SK-N-MC (cell line): ENCODE data around the gene MAPK12.

Experiments used
- DNase-seq: peaks from one replicate; pipeline ENCODE4 v3.0.0-alpha.2; 2011; ENCODE audit warnings: low read depth, low spot score
- H3K27ac ChIP-seq: fragments of 200-600 bp; sonication (generic); 2 replicates; pipeline ENCODE4 v1.5.1; 2016; ENCODE audit warnings: mixed run types
- H3K36me3 ChIP-seq: fragments of 200-600 bp; sonication (generic); 2 replicates; pipeline ENCODE4 v1.6.1; 2017; ENCODE audit warnings: antibody characterized with exemption, low read length, mixed read lengths; ENCODE audit not compliant: insufficient read depth
- H3K4me3 ChIP-seq: fragments of 200-600 bp; sonication (generic); 2 replicates; pipeline ENCODE4 v1.5.1; 2016
- H3K9ac ChIP-seq: fragments of 200-600 bp; sonication (generic); 2 replicates; pipeline ENCODE4 v1.8.0; 2017; ENCODE audit warnings: mixed run types, mixed read lengths; ENCODE audit not compliant: insufficient read length
- H3K9me3 ChIP-seq: fragments of 200-600 bp; sonication (generic); 2 replicates; pipeline ENCODE4 v1.6.1; 2017; ENCODE audit warnings: low read depth, mild to moderate bottlenecking, antibody characterized with exemption, low read length, moderate library complexity, mixed read lengths
- EZH2 ChIP-seq: fragments of 200-600 bp; sonication (generic); IDR thresholded peaks from one replicate; pipeline ENCODE4 v1.6.1; 2017; ENCODE audit warnings: antibody characterized with exemption
- FOXP2 ChIP-seq: optimal IDR thresholded peaks from 2 replicates; pipeline ENCODE3; 2011; ENCODE audit warnings: mild to moderate bottlenecking, moderate library complexity; ENCODE audit not compliant: insufficient read depth; ENCODE audit errors: extremely low read length, control extremely low read depth
- POLR2AphosphoS5 ChIP-seq: IDR thresholded peaks from 2 replicates; pipeline ENCODE4 v1.6.1; 2012; ENCODE audit warnings: mild to moderate bottlenecking, low read depth, low read length, borderline replicate concordance

The MAPK12 gene

GRCh38 chr22:50261615-50262459 is at the start of gene MAPK12:
Gene MAPK12 (minus strand): TSS chr22:50261683. CDS start chr22:50261509, 174 bp downstream.
- Histone ChIP-seq H3K4me3 (peak within 1 kb of the TSS; percentile 83), H3K9ac (peak within 1 kb of the TSS; percentile 69), H3K36me3 (no peaks in the 10 kb centered on the region), H3K27ac (no peak within 1 kb of the TSS), H3K9me3 (no peaks in the 10 kb centered on the region)
- TF ChIP-seq FOXP2 (no peak), POLR2AphosphoS5 (no peak), EZH2 (no peak)
- DNase-seq = no peak

- H3K27ac ChIP-seq = no peak overlapping the region
- no peaks in the 10 kb centered on the region for H3K36me3 ChIP-seq
- no peak for DNase-seq
- no peak overlapping the region for H3K9ac ChIP-seq
- TF ChIP-seq POLR2AphosphoS5 (no peak), FOXP2 (no peak), EZH2 (no peak)
- no peak overlapping the region for H3K4me3 ChIP-seq
- H3K9me3 ChIP-seq = no peaks in the 10 kb centered on the region
Observed at GRCh38 chr22:50310949-50311444, 49.5 kb upstream of the MAPK12 start.

GRCh38 chr22:50310031-50310722 is 48.7 kb upstream of the MAPK12 start:
- DNase-seq = no peak
- no peaks in the 10 kb centered on the region for H3K36me3 ChIP-seq
- H3K4me3 ChIP-seq = no peak overlapping the region

GRCh38 chr22:50309601-50309991 is 48.1 kb upstream of the MAPK12 start:
- Histone ChIP-seq H3K27ac (no peak overlapping the region), H3K4me3 (no peak overlapping the region), H3K9me3 (no peaks in the 10 kb centered on the region), H3K9ac (no peak overlapping the region), H3K36me3 (no peaks in the 10 kb centered on the region)
- no peak for TF ChIP-seq EZH2
- TF ChIP-seq FOXP2 = no peak
- no peak for TF ChIP-seq POLR2AphosphoS5
- no peak for DNase-seq

More at GRCh38 chr22:50310031-50310722, 48.7 kb upstream of the MAPK12 start:
- TF ChIP-seq FOXP2 (no peak), EZH2 (no peak), POLR2AphosphoS5 (no peak)
- Histone ChIP-seq H3K27ac (no peak overlapping the region), H3K9me3 (no peaks in the 10 kb centered on the region), H3K9ac (no peak overlapping the region)

GRCh38 chr22:50308986-50309600 is 47.6 kb upstream of the MAPK12 start:
- no peak overlapping the region for H3K9ac ChIP-seq
- no peak overlapping the region for H3K4me3 ChIP-seq
- TF ChIP-seq FOXP2 = no peak
- TF ChIP-seq EZH2 = no peak
- no peak for TF ChIP-seq POLR2AphosphoS5
- H3K36me3 ChIP-seq = no peaks in the 10 kb centered on the region
- DNase-seq = no peak
- H3K27ac ChIP-seq = peak overlapping the region; percentile 44
- no peaks in the 10 kb centered on the region for H3K9me3 ChIP-seq

GRCh38 chr22:50308597-50308935 is 47.1 kb upstream of the MAPK12 start:
- no peaks in the 10 kb centered on the region for H3K9me3 ChIP-seq
- no peak overlapping the region for H3K4me3 ChIP-seq
- no peaks in the 10 kb centered on the region for H3K36me3 ChIP-seq
- peak overlapping the region; percentile 44 for H3K27ac ChIP-seq
- no peak for DNase-seq
- no peak for TF ChIP-seq POLR2AphosphoS5
- no peak for TF ChIP-seq EZH2
- no peak for TF ChIP-seq FOXP2
- no peak overlapping the region for H3K9ac ChIP-seq

GRCh38 chr22:50307890-50308596 is 46.6 kb upstream of the MAPK12 start:
- Histone ChIP-seq H3K9me3 (no peaks in the 10 kb centered on the region), H3K36me3 (no peaks in the 10 kb centered on the region), H3K27ac (0 out of 2 replicates have a peak overlapping the region, but pooled peaks have one; percentile 31), H3K4me3 (no peak overlapping the region), H3K9ac (no peak overlapping the region)
- DNase-seq = no peak
- TF ChIP-seq FOXP2 (no peak), POLR2AphosphoS5 (no peak), EZH2 (no peak)
